Left ventricle myocardium superior (tissue), 1 donor: ENCODE measurements around the gene MYO1D. TPM values are rescaled to one million over a fixed set of nuclear protein-coding genes. Genes with fewer than 3 reads are reported as not detected.

Experiments
- ATAC-seq: fragments of 200-7000 bp; cut with Tn5 transposase; one replicate; pipeline ENCODE4 v1.9.1; 2020; ENCODE audit warnings: mild to moderate bottlenecking, moderate library complexity
- DNase-seq: peaks from one replicate; pipeline ENCODE4 v3.0.0-alpha.2; 2020
- intact Hi-C: fragments of 100-400 bp; cut with micrococcal nuclease; formaldehyde crosslinking; loops from one replicate; pipeline ENCODE4 v1.11.0; 2022
- total RNA-seq: library from RNA; stranded (reverse); fragmentation: NEBNext Ultra II Directional; extraction: Animal tissue kit (Norgen Biotek cat#: 25700); gene quantifications from one replicate; pipeline ENCODE4 v1.2.1, GENCODE V29; 2021
- donor health status: DM: no; HTN: yes; CAD: no; lungs with severe emphysema.

The MYO1D gene
- total RNA-seq, 1 donor from 2014 or later: 6.4 TPM

DNA sequence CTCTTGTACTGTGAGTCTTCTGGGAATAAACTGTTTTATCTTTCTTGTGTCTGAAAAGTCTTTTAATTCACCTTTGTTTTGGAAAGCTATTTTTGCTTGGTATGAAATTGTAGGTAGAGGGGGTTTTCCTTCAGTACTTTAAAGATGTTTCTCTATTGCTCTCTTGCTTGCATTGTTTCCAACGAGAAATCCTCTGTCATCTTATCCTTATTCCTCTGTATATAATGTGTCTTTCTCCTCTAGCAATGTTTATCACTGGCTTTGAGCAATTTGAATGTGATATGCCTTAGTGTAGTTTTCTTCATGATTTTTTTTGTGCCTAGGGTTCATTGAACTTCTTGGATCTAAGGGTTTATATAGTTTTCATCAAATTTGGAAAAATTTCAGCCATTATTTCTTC, 293.9 kb downstream of the MYO1D start:
- ATAC-seq: no peak
- no peak for DNase-seq
- intact Hi-C loops: no loop called here

- DNase-seq (no peak), ATAC-seq (no peak)
- intact Hi-C loops: no loop called here
Measured at GRCh38 chr17:32575852-32576251, 301.1 kb downstream of the MYO1D start.

- intact Hi-C loops: no loop called here
- no peak for ATAC-seq
- no peak for DNase-seq
Measured at GRCh38 chr17:32570081-32570396, 306.9 kb downstream of the MYO1D start.

- intact Hi-C loops: no loop called here
- DNase-seq: no peak
- ATAC-seq: no peak
Measured at GRCh38 chr17:32569171-32570080, 307.5 kb downstream of the MYO1D start.

DNA sequence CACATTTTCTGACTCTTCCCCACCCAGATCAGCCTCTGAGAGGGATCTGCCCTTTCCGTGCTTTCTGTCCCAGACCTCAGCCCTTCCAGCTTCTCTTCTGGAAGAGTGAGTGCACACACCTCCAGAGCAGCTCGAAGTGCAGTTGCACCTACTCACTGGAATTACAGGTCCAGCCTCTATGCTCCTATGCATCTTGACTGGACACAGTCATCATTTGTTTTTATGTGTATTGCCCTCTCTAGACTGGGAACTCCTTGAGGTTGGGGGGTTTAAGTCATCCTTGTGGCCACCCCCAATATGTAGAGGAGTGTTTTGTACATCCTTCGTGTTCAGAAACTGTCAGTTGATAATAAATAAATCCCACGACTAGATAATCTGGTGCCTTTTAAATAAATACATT, 308.2 kb downstream of the MYO1D start:
- ATAC-seq: no peak
- intact Hi-C loops: no loop called here

GRCh38 chr17:32567511-32567910, 309.4 kb downstream of the MYO1D start:
- ATAC-seq (no peak), DNase-seq (no peak)
- intact Hi-C loops: no loop called here

More for the DNA sequence above, 308.2 kb downstream of the MYO1D start:
- no peak for DNase-seq

DNA sequence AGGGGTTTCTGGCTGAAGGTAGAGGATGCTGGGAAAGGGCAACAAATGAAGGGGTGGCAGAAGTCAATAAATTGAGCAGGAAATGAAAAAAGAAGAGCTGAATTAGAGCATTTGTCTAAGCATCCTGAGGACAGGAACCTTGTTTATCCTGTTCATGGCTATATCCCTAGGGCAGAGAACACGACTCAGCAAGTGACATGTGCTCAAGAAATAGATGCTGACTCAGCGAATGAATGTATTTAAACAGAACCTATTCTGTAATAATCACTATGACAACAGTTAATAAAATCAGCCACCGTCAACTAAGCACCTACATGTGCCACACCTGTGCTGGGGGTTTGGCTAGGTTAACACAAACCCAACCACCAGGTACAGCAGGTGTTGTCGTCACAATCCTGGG, 309.8 kb downstream of the MYO1D start:
- ATAC-seq: no peak

GRCh38 chr17:32566303-32566702, 310.6 kb downstream of the MYO1D start:
- DNase-seq: no peak
- ATAC-seq: no peak
- intact Hi-C loops: no loop called here

More for the DNA sequence above, 309.8 kb downstream of the MYO1D start:
- DNase-seq: no peak
- intact Hi-C loops: no loop called here

GRCh38 chr17:32565401-32565800, 311.5 kb downstream of the MYO1D start:
- DNase-seq: no peak
- intact Hi-C loops: no loop called here

DNA sequence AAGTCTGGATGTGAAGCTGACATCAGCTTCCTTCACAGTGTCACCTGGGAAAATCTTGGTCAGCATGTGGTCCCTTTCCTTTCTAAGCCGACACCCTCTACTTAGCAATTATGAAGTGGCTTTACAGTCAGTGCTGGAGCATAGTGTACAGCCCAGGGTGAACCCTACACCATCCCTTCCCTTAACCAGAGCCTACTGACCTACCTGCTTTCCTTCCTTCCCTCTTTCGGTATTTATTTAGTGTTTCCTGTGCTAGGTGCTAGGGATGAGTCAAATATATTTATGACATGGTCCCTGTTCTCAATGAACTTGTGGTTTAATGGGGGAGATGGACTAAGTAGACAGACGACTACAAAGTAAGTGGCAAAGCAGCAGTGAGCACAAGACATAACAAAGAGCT, 312.6 kb downstream of the MYO1D start:
- intact Hi-C loops: no loop called here
- DNase-seq: no peak
- ATAC-seq: no peak

More at GRCh38 chr17:32565401-32565800, 311.5 kb downstream of the MYO1D start:
- no peak for ATAC-seq

DNA sequence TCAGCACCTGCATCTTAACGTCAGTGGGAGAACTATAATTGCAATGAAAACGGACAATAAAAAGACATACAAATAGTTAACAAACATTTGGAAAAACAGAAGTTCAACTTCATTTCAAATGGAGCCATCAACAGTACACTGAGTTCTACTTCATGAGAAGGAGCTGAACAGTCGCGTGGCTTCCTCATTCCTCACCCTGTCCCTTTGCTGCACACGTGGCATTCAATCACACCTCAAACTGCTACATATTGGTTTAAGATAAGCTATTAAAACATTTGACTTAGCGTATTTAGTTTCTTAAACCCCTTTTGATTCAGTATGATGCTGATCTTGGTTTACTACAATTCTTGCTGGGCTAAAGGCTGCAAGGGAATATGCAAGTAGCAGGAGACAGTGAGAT, 313.3 kb downstream of the MYO1D start:
- DNase-seq (no peak), ATAC-seq (no peak)
- intact Hi-C loops: no loop called here

- DNase-seq: no peak
- intact Hi-C loops: no loop called here
- peak; percentile 49 for ATAC-seq
Measured at GRCh38 chr17:32558997-32559650, 317.8 kb downstream of the MYO1D start.

DNA sequence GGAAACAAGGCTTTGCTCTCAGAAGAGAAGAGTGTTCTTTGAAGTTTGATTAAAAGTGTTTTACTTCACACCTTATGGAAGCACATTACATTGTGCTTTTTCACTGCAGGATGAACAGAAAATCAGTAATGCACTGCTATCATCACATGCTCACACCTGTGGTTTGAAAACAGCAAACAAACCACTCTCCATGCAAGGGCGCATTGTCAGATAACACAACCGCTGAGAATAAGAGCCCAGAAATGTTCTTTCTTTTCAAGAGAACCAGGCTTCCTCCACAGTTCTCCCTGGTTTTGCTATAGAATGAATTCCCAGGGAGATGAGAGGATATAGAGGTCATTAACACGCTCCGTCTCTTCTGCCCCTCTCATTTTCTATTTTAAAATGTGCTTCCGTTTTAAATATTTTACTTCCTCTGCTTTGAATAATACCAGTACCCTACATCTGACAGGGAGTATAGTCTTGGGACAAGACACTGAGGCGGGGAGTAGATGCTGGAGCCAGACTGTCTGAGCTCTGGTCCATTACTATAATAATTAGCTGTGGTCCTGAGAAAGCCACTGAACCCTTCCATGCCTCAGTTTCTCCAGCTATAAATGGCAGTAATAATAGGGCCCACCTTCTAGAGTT, 318.5 kb downstream of the MYO1D start:
- ATAC-seq: no peak
- no peak for DNase-seq
- intact Hi-C loops: no loop called here

DNA sequence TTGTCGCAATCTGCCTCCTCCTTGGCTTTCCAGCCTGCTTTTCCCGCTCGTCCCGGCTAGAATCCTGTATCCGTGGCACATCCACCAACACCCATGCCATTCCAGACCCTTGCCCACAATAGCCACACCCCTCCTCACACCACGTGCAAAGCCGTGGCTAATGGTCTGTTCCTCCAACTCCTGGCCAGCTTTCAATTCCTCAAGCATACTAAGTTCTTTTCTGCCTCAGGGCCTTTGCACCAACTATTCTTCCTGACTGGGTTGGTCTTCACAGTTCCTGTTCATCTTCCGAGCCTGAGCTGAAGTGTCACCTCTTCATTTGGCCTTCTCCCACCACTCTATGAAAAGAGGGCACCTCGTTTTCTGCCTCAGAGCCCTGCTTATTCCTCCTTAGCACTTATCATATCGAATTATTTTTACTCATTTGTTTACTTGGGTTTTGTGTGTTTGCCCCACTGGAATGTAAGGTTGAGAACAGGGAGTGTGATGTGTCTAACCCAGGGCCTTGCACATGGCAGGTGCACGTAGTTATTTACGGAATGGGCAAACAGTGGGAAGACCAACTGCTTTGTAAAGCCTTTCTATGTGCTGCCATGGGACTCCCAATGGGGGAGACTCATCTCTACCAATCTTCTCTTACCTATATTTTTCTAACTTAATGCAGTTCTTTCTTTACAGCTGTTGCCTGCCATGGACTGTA, 321.2 kb downstream of the MYO1D start:
- ATAC-seq (no peak), DNase-seq (no peak)
- intact Hi-C loops: no loop called here

DNA sequence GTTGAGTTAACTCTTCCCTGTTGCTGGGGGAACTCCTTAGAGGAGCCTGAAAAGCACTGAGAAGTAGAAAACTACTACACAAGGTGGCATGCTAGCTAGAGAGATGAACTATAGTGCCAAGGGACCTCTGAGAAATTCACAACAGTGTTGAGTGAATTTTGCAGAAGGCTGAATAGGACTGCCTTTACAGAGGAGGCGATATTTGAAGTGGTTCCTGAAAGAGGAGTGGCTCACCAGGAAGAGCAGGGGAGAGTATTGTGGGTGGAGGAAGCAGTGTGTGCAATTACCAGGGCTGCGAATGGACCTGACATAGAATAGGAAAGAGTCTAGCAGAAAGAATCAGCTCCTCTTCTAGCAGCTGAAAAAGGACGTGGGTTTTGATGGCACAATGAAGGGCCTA, 323.8 kb downstream of the MYO1D start:
- no peak for DNase-seq

GRCh38 chr17:32552280-32552679, 324.6 kb downstream of the MYO1D start:
- intact Hi-C loops: no loop called here
- DNase-seq (no peak), ATAC-seq (no peak)

More for the DNA sequence above, 323.8 kb downstream of the MYO1D start:
- ATAC-seq: no peak
- intact Hi-C loops: no loop called here

DNA sequence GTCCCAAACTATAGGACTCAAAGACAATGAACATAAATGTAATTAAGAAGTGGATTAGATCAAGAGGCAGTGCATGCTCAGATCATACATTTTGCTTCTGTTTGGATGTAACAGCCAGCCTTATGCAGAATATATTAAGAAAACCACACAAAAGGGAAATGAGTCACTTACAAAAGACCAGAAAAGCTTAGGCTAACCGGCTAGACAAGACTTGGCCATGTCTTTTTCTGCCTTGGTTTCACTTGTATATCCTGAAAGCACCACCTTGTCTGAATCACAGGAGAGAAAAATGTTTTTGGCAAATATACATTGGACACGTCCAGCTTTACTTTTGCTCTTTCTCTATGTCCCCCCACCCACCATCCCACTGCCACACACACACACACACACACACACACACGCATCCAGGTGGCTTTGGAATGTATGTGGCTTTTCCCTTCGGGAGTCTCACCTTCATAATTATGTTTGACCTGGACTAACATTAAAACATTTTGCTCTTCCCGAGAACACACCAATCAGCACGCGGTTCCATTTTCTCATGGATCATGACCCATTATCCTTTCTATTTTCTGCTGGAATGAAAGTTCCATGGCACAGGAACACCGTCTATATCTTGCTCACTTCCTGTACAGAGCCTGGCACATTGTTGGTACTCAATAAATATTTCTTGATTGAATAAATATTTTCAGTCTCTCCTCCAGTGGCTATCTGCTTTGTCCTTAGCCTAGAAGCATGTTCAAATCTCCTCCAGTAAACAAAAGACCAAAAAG, 325.6 kb downstream of the MYO1D start:
- DNase-seq (no peak), ATAC-seq (no peak)
- intact Hi-C loops: no loop called here

- no peak for ATAC-seq
- intact Hi-C loops: no loop called here
- DNase-seq: no peak
Measured at GRCh38 chr17:32549559-32549958, 327.4 kb downstream of the MYO1D start.

- intact Hi-C loops: no loop called here
- ATAC-seq: no peak
- DNase-seq: no peak
Measured at GRCh38 chr17:32546031-32546444, 330.9 kb downstream of the MYO1D start.
